22Rv1 (cell line): ENCODE measurements around the gene AUP1.

Source experiments
- CTCF ChIP-seq: fragments of 450-650 bp; IDR thresholded peaks from 2 replicates; pipeline ENCODE4 v1.5.1; 2017; ENCODE audit warnings: mild to moderate bottlenecking
- ZFX ChIP-seq: fragments of 450-650 bp; IDR thresholded peaks from 2 replicates; pipeline ENCODE4 v1.6.1; 2017; ENCODE audit warnings: antibody characterized with exemption, borderline replicate concordance

- no peak for TF ChIP-seq CTCF
- no peak for TF ChIP-seq ZFX
Measured at GRCh38 chr2:74558284-74559230, 29.1 kb upstream of the AUP1 start.
